HG02642 (cell line): ENCODE data around the gene EMC6.
A peak's percentile ranks its signal among the peaks of the same experiment; 100 is the strongest.

Experiments used
- ATAC-seq: cut with Tn5 transposase; IDR thresholded peaks from one replicate; pipeline ENCODE4 v1.9.1; 2021; ENCODE audit warnings: mild to moderate bottlenecking; ENCODE audit not compliant: unreplicated experiment, poor library complexity

Gene EMC6

DNA sequence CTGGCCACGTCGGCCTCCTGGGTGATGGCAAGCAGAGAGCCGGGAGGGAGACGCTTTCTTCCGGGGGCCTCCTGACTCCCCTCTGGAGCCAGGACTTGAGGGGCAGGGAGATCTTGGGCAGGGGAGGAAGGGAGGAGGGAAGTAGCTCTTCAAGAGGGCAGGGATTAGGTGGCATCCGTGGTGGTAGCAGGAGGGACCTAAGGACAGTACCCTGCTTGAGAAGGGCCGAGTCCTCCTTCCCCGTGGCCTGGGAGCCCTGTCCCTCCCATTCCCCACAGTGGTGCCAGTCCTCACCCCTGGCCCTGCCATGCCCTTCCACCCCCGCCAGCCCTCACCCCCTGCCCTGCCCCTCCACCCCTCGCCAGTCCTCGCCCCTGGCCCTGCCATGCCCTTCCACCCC, 12.8 kb upstream of the EMC6 start:
- ATAC-seq = no peak

DNA sequence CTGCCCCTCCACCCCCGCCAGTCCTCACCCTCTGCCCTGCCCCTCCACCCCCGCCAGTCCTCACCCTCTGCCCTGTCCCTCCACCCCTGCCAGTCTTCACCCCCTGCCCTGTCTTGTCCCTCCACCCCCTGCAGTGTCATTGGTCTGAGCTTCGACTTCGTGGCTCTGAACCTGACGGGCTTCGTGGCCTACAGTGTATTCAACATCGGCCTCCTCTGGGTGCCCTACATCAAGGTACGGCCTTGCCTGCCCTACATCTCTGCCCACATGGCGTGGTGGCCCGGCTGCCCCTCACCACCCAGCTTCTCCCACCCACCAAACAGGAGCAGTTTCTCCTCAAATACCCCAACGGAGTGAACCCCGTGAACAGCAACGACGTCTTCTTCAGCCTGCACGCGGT, 12.3 kb upstream of the EMC6 start:
- ATAC-seq = no peak

DNA sequence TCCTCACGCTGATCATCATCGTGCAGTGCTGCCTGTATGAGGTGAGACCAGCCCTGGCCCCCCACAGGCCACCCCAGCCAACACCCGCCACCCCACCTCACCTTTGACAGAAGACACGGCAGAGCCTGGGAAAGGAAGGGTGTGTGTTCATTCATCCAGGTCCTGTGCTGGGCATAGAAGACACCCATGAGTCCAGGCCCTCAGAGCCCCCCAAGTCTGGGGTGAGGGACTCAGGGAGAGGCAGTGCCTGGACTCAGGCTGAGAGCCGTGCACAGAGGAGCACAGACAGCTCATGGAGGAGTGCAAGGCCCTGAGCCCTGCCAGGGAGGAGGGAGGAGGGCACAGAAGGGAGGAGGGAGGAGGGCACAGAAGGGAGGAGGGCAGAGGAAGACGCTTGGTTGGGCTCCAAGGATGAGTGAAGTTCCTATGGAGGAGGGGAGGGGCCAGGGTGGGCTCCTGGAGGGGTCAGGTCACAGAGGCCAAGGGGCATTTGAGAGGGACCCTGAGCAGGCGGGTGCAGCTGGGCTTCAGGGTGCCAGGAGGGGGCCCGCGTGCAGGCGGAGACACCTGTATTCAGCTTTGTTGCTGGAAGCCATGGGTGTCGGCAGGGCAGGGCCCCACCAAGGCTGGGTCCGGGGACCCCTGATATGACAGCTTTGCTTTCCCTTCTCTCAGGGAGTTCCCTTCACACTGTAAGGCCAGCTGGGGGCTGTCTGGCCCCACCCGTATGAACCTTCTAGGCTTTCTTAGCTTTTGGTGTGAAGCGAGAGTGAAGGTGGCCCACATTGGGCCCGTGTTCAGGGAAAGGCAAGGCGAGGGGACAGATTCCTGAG, 11.6 kb upstream of the EMC6 start:
- ATAC-seq = no peak

DNA sequence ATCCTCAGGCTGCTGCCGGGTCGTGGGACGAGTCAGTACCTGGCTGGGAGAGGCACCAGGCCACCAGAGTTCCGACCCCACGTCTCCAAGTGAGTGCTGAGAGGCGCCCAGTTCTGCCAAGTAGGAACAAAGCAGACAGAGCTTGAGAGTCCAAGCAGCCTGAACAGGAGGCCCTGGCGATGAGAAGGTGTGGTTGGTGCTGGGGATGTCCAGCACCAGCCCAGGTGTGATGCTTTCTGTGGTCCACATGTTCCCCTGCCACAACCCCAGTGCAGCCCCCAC, 11.1 kb upstream of the EMC6 start:
- ATAC-seq = no peak

DNA sequence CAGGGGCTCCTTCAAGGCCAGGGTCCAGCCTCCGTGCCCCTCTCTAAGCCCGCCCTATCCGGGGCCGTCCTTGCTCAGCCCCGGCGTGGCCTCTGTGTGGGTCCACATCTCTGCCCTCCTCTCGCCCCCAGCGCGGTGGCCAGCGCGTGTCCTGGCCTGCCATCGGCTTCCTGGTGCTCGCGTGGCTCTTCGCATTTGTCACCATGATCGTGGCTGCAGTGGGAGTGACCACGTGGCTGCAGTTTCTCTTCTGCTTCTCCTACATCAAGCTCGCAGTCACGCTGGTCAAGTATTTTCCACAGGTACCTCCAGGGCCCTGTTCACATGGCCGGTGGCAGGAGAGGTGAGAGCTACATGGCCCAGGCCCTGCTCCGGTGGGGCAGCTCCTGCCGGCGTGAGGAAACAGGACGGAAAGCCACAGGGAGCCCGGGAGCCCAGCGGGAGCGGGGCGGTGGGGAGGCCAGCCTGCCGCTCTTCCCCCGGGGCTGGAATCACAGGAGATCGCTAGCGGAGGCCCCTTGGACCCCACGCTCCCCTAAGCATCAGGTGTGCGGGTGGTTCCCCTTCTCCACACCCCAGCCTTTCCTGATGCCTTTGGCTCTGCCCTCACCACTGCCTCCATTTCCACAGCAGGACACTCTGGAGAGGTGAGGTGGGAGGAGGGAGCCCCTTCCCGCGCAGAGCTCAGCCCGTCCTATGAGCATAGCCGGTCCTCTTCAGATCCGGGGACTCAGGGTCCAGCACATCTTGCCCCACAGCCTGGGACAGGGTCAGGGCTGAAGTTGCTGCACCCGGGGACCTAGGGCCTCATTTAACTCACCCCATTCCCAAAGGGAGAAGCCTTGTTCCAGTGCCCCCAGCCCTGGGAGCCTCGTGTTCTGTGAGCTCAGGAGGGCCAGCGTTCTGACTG, 10.5 kb upstream of the EMC6 start:
- no peak for ATAC-seq

DNA sequence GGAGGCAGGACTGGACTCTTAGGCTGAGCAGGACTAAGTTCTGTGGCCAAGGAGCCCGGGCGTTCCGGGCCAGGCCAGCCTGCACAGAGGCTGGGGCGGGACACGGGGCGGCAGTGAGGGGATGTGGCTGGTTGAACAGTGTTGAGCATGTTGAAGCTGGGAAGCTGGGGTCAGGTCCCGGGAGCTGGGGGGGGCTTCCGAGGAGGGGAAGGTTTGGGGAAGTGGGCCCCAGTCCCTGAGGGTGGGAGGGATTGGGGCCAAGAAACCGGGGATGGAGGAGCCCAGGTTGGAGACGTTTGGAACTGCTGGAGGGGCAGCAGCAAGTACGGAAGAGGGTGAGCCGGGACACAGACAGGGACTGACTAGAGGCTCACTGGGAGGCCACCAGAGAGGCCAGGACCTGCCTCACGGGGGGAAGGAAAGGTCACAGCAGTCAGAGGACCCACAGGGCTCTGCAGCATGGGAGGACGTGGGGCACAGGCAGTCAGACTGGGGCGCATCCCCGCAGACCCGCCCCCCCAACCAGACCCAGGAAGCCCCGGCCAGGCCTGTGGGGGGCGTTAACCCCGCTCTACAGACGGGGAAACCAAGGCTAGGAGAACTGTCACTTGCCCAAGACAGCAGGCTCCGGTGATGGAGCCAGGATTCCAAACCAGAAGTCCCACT, 9.7 kb upstream of the EMC6 start:
- ATAC-seq = no peak

DNA sequence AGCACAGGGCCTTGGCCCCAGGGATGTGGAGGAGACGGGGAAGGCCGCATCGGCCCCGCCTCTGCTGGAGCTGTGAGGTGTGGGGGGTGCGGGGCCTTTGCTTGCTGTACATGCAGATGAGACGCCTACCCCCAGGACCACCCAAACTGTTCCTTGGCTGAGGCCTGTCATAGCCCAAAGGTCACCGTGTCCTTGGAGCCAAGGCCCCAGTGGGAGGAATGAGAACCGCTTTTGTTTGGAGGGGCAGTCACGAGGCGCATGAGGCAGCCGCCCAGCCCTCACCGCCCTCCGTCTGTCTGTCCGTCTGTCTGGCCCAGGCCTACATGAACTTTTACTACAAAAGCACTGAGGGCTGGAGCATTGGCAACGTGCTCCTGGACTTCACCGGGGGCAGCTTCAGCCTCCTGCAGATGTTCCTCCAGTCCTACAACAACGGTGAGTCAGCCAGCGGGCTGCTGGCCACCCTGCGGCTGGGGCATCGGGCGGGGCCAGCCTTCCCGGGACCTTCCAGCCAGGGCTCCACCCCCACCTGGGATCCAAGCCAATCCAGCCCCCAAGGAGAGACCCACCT, 9.0 kb upstream of the EMC6 start:
- ATAC-seq = no peak

DNA sequence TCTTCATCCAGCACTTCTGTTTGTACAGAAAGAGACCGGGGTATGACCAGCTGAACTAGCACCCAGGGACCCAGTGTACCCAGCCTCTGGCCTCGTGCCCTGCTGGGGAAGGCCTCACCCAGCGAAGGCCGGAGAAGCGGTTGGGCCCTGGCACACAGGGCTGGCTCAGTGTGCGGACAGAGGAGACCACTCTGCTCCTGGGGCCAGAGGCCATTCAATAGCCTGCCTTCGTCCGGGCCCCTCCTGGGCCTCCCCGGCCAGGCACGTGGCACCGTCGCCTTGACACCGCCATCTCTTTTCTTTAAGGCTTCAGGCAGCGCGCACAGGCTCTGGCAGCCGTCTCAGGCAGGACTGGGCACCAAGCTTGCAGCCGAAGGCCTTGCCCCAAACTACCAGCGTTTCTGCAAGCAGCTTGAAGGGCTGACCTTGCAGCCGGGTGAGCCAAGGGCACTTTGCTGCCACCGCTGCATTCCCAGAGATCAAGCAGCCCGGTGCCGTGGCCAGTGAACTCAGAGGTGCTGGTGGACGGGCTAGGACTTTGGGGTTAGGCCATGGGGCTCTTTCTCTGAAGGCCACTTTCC, 8.2 kb upstream of the EMC6 start:
- no peak for ATAC-seq

DNA sequence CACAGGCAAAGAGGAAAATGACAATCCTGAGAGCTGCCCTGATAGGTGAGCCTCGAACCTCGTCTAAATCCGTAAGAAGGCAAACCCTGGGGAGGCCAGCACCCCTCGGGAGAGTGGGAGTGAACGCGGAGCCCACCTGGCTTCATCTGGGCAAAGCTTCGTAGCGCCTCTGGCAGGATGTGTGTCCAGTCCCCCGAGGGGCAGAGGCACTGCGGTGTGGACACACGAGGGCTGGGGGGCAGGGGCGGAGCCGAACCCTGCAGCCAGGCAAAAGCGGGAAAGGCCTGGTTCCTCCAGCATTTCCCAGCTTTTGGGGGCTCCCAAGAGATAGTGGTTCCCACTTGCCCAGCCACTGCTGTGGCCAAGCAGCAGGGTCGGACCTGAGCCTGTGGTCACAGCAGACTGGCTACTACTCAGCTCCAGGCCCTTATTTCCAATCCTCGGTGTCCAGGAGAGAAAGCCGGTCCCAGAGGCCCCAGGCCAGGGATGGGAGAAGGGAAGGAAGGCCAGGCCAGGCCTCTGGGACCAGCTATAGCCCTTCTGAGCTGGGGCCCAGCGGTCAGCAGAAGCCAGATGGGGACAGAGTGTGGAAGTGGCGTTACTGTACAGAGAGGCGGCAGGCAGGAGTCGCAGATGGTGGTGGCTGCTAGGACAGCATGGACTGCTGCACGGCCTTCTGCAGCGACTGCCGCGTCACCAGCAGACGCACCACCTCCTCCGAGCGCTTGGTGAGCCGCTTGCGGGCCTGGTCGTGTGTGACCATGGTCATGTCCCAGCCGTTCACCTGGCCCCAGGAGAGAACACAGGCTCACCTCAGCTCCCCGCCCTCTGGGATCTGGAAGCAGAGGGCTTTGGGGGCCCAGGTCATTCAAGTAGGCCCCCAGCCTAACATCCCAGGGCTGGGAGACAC, 5.3 kb upstream of the EMC6 start:
- ATAC-seq = no peak

DNA sequence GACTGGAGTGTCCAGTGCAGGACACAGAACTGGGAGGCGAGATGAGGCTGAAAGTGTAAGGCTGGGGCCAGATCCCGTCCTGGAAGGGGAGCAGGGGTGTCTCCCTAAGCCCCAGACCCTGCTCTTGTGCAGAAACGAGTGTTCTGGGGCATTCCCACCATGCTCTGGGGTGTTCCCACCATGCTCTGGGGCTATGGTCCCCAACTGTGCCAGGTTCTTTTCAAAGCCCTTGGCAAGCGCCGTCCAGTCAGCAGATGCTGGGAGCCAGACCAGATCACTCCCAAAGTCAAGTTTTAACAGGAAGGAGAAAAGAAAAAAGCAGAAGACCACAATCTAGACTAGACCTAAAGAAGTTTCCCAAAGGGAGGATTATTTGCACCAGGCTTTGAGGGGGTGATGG, 2.8 kb upstream of the EMC6 start:
- no peak for ATAC-seq

GRCh38 chr17:3666516-3666915, 2.1 kb upstream of the EMC6 start:
- ATAC-seq = no peak

DNA sequence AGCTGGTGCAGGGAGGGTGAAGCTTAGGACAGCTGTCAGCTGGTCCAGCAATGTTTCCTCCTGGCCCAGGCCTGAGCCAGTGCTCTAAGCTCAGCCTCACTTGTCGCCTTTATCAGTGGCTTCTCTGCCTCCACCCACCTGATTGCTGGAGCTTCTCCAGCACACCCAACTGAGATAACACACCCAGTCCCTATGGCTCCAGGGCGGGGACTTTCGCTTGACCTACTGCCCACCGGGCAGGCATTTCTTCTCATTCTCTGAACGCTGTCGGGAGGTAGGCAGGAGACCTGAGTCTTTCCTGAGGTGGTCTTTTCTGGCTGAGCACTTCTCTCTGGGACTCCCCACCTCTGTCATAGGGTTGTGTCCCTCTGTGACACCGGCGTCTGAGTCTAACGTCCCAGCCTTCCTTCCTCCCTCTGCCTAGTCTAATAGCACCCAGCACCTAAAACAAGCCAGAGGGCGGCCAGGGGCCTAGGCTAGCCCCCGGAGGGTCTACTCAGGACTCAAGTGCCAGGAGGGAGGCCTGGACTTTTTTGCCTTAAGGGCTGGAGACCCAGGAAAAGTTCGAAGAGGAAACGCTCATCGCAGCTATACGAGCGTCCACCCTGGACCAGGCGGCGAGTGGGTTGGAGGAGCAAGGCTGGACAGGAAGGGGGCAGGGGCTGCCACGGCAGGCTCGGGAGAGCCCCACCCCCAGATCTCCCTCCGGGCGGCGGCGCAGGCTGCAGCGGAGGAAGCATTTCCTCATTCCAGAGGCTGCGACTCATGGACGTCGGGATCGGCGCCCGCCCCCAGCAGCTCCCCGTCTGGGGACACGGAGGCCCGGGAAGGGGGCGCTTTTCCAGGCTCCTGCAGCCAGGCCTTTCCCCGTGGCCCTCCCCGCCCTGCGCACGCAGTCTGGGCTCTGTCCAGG, 990 bp upstream of the EMC6 start:
- peak; percentile 16 for ATAC-seq

DNA sequence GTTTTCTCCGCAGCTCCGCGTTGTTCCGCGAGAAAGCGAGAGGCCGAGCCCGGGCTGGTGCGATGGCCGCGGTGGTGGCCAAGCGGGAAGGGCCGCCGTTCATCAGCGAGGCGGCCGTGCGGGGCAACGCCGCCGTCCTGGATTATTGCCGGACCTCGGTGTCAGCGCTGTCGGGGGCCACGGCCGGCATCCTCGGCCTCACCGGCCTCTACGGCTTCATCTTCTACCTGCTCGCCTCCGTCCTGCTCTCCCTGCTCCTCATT, 404 bp downstream of the EMC6 start:
- no peak for ATAC-seq

DNA sequence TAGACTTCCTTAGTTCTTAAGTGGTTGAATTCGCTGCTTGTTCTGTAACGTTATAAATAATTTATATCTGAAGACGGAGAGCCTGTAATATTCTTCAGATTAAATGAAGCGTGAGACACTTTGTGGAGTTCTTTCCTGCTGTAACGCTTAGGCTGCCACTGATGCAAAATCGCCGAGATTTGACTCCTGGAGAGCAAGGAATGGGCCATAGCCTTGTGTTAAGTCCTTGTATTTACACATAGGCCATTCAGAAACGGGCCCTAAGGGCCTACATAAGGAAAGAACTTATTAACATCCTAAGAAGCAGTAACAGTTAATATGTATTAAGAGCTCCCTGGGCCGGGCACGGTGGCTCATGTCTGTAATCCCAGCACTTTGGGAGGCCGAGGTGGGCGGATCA, 936 bp downstream of the EMC6 start:
- ATAC-seq = no peak

DNA sequence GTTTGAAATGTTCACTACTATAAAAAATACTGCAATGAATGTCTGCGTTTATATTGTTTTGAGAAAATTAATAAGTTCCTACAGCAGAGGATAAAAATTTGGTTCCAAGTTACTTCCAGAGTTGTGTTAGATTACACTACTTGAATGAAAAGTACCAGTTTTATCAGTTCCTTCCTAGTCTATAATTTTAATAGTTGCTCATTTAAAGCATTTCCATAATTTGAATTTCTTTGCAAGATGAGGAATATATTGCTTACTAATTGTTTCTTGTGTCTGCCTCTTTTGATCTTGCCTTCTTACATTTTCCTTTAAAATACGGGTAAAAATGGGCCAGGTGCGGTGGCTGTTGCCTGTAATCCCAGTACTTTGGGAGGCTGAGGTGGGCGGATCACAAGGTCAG, 4.0 kb downstream of the EMC6 start:
- no peak for ATAC-seq

DNA sequence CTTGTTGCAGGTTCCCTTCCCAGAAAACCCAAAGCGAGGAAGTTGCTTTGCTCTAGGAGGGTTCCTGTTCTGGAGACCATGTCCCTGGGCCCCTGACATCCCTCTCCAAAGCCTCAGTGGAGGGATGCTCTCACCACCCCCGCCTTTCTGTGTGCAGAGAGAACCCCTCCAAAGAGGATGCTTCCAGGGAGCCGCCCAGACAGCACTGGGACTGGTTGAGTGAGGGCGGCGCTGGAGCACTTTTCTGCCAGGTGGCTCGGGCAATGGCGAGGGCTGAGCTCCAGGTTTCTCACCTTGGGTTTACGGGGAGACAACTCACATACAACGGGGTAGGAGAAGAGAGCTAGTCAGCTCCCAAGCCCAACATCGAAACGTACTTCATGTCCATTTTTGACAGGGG, 7.3 kb downstream of the EMC6 start:
- no peak for ATAC-seq

DNA sequence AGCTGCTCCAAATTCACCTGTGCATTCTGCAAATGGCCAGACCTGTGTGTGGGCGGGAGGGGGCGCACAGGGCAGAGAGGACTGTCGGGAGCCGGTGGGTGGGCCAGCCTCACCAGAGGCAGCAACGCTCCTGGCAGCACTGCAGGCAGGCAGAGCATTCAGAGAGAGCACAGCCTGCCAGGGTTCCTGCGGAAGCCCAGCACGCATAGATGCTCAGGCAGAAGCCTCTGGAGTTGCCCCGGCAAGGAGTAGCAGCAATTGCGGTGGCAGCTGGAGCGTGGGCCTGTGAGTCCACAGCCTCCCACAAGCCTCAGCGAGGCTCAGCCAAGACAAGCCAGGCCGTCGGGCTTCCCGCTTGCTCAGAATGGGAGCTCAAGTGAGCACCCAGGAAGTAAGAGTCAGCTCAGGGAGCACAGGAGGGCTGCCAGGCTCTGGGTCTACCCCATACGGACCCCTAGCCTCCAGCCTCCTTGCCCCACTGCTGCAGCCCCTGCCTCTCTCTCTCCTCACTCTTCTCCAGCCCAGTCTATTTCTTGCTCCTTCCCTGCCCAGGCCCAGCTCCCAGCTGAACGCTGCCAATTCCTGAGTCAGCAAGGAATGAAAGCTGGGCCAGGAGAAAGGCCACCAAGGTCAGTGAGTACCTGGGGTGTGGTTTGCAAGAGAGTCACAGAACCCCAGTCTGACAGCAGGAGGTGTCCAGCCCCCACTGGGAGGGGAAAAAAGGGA, 9.6 kb downstream of the EMC6 start:
- no peak for ATAC-seq

DNA sequence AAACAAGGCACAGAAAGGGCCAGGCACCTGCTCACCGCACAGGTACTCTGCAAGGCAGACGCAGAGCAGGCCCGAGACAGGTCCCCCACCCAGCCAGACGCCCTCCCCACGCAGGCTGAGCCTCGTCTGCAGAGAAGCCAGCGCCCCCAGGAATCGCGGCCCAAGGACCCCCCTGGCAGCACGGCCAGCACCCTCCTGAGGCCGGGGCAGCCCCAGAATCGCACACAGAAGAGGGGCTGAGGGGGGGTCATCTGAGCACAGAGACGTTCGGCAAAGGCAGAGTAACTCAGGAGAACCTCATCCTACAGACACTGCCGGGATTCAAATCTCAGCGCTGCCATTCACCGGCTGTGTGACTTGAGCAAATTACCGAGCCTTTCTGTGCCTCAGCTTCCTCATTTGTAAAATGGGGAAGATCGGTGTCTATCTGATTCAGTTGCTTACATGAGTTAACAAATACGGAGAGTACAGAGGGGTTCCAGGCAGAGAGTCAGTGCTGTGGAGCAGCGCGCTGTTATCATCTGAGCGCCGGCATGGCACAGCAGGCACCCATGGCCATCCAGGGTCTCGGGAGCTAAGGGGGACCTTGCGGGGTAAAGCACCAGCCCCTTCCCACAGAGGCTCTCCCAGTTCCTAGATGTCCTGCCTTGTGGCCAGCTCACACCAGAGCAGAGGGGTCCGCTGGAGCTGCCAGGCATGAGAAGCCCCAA, 10.4 kb downstream of the EMC6 start:
- no peak for ATAC-seq
